Measurements from ENCODE around the gene TCF7L1.

DNA sequence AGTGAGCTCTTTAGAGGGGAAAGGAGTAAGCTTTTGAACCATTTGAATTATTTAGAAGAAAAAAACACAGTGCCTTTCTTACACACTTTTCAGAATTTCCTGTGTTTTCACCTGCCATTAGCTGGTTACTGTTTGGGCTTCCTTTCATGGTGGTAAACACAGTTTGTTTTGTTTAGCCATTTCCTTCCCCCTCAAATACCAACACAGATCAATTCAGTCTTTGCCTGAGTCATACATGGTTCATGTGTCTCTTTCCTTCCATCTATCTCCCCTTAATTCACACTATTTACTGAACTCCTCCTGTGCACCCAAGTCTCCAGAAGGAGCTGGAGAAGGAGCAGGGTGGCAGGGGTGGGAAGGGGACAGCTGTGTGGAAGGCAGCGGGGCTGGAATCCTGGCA, 45.0 kb downstream of the TCF7L1 start:
- TF ChIP-seq, protein P1, sequence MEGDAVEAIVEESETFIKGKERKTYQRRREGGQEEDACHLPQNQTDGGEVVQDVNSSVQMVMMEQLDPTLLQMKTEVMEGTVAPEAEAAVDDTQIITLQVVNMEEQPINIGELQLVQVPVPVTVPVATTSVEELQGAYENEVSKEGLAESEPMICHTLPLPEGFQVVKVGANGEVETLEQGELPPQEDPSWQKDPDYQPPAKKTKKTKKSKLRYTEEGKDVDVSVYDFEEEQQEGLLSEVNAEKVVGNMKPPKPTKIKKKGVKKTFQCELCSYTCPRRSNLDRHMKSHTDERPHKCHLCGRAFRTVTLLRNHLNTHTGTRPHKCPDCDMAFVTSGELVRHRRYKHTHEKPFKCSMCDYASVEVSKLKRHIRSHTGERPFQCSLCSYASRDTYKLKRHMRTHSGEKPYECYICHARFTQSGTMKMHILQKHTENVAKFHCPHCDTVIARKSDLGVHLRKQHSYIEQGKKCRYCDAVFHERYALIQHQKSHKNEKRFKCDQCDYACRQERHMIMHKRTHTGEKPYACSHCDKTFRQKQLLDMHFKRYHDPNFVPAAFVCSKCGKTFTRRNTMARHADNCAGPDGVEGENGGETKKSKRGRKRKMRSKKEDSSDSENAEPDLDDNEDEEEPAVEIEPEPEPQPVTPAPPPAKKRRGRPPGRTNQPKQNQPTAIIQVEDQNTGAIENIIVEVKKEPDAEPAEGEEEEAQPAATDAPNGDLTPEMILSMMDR (IDR thresholded peaks at IDR 0.05) = no peak
- no peak for TF ChIP-seq POLR2A (IDR thresholded peaks at IDR 0.05)
